ENCODE data around the gene LEP. TPM values are rescaled to one million over a fixed set of nuclear protein-coding genes. Genes with fewer than 3 reads are reported as not detected.

LEP gene
- total RNA-seq, 4 donors from 2014 or later = 206 to 1,039 (median 584) TPM

DNA sequence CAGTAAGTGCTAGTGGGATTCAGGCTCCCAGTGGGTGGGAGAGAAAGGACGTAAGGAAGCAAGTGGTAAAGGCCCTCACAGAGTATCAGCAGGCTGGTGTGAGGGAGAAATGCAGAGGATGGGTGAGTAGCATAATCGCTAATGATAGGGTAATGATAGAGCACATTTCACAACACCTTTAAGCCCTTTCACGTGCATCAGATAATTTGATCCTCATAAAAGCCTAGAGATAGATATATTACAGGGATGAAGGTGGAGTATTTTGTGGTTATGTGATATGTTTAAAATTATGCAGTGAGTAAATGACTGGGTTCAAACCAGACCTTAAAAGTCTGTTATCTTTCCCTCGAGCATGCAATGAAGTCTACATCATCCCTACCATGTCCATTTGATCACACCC lies 10.3 kb downstream of the LEP start:
- TF ChIP-seq, protein P1, sequence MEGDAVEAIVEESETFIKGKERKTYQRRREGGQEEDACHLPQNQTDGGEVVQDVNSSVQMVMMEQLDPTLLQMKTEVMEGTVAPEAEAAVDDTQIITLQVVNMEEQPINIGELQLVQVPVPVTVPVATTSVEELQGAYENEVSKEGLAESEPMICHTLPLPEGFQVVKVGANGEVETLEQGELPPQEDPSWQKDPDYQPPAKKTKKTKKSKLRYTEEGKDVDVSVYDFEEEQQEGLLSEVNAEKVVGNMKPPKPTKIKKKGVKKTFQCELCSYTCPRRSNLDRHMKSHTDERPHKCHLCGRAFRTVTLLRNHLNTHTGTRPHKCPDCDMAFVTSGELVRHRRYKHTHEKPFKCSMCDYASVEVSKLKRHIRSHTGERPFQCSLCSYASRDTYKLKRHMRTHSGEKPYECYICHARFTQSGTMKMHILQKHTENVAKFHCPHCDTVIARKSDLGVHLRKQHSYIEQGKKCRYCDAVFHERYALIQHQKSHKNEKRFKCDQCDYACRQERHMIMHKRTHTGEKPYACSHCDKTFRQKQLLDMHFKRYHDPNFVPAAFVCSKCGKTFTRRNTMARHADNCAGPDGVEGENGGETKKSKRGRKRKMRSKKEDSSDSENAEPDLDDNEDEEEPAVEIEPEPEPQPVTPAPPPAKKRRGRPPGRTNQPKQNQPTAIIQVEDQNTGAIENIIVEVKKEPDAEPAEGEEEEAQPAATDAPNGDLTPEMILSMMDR (IDR thresholded peaks at IDR 0.05; ENCODE audit: low read depth) = no peak

DNA sequence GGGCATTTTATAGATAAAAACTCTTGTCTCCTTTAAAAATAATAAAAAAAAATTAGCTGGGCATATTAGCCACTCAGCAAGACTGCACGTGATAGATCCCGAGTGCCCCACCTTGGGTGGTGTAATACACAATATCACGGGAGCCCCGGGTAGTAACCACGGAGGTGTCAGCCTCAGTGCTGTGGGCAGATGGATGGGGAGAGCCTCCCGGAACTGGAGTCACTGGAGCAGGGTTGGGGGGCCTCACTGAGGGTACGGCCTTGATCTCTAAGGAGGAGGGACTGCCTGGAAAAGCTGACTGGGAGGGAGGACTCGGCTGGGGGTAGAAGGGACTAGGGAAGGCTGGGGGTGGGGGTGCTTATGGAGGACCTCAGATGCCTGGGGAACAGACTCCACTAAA lies 12.6 kb downstream of the LEP start:
- TF ChIP-seq, protein P1 (IDR thresholded peaks at IDR 0.05; ENCODE audit: low read depth) = no peak

DNA sequence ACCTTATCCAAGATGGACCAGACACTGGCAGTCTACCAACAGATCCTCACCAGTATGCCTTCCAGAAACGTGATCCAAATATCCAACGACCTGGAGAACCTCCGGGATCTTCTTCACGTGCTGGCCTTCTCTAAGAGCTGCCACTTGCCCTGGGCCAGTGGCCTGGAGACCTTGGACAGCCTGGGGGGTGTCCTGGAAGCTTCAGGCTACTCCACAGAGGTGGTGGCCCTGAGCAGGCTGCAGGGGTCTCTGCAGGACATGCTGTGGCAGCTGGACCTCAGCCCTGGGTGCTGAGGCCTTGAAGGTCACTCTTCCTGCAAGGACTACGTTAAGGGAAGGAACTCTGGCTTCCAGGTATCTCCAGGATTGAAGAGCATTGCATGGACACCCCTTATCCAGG lies 13.4 kb downstream of the LEP start:
- TF ChIP-seq, protein P1 (IDR thresholded peaks at IDR 0.05; ENCODE audit: low read depth) = no peak

DNA sequence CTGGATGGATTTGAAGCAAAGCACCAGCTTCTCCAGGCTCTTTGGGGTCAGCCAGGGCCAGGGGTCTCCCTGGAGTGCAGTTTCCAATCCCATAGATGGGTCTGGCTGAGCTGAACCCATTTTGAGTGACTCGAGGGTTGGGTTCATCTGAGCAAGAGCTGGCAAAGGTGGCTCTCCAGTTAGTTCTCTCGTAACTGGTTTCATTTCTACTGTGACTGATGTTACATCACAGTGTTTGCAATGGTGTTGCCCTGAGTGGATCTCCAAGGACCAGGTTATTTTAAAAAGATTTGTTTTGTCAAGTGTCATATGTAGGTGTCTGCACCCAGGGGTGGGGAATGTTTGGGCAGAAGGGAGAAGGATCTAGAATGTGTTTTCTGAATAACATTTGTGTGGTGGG lies 14.2 kb downstream of the LEP start:
- TF ChIP-seq, protein P1 (IDR thresholded peaks at IDR 0.05; ENCODE audit: low read depth) = no peak

DNA sequence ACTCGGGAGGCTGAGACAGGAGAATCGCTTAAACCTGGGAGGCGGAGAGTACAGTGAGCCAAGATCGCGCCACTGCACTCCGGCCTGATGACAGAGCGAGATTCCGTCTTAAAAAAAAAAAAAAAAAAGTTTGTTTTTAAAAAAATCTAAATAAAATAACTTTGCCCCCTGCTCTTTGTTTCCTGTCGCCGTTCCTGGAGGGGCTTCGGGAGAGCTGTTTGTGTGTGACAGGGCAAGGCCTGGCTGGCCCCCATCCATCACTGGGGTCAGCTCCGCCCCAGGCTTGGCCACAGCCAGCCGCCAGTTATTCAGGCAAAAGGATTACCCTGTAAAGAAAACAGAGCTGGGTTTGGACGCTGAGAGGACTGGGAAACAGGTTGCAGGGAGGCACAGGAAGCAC lies 16.4 kb downstream of the LEP start:
- TF ChIP-seq, protein P1 (IDR thresholded peaks at IDR 0.05; ENCODE audit: low read depth) = no peak

DNA sequence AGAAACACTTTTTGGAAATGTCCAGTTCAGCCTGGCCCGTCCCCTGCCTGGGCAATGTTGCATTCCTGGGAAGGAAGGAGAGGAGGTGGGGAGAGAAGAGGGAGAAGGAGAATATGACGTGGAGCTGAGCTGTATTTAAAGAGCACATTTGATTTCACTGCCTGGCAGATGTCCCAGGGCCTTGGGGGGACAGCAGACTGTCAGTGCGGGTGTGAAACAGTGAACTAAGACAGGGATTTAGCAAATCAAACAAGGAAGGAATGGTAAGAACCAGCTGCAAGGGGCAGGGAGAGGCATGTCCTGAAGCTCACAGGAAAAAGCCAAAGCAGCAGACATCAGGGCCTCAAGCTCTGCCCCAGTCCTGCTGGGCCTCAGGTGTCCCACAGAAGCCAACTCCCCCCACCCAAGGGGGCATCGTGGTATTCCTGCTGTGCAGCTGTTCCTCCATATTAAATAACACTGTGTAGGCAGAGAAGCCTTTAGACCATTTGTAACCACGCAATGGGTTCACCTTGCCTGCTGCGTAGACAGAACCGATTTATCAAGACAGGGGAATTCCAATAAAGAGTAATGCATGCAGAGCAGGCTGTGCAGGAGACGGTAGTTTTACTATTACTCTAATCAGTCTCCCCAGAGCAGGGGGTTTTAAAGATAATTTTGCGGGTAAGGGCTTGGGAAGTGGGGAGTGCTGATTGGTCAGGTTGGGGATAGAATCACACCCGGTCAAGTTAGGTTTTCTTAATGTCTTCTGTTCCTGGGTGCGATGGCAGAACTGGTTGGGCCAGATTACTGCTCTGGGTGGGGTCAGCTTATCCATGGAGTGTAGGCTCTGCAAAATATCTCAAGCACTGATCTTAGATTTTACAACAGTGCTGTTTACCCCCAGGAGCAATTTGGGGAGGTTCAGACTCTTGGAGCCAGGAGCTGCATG lies 18.3 kb downstream of the LEP start:
- TF ChIP-seq, protein P1 (IDR thresholded peaks at IDR 0.05; ENCODE audit: low read depth) = no peak

DNA sequence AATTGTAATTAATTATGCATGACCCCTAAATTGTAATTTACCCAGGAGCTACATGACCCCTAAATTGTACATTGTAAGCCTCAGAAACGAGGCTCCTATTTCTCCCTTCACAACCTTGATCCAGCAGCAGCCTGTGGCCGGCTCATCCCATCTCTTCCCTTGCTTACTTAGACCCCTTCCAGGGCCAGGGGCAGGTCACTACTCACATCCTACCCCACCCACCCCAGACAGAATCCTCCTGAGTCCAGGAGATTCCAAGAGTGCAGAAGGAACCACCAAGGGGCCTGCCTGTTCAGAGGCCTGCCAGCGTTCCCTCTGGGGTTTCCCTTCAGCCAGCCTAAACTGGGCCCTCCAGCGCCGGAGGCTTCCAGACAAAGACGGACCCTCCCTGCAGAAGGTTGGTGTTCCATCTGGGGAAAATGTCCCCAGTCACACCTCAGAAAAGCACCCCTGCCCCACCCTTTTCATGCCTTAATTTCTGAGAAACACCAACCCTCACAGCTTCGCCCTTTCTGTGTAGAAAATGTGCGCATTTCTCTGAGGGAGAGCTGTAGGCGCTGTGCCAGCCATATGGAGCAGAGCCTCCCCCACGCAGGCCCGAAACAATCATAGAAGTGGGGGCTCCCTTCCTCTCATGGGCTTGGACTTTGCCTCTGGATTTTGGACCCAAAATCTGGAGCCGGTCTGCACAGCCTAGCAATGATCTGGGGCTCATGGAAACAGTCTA lies 19.2 kb downstream of the LEP start:
- TF ChIP-seq, protein P1 (IDR thresholded peaks at IDR 0.05; ENCODE audit: low read depth) = no peak
